Tibial artery (tissue), 4 donors: ENCODE data around the gene WBP2NL.

Experiments
- DNase-seq, 2 donors: peaks; one replicate each; pipeline ENCODE4 v3.0.0-alpha.2; 2019
- H3K27ac ChIP-seq, 2 donors: fragments of 200-600 bp; sonication (generic) in 1 of 2; 1 replicate in 1 of 2; 2 replicates in 1 of 2; pipeline ENCODE4 v1.5.1; 2018 to 2019; ENCODE audit warnings: mild to moderate bottlenecking in 1 of 2
- H3K27me3 ChIP-seq, 2 donors: fragments of 200-600 bp; sonication (generic) in 1 of 2; one replicate each; pipeline versions ENCODE4 v1.5.1 to v1.6.0; 2016 to 2019
- H3K36me3 ChIP-seq, 3 donors: fragments of 200-600 bp; sonication (generic) in 2 of 3; one replicate each; pipeline ENCODE4 v1.5.1; 2016 to 2019; ENCODE audit warnings: mild to moderate bottlenecking in 2 of 3
- H3K4me1 ChIP-seq, 4 donors: fragments of 200-600 bp; sonication (generic) in 2 of 4; 1 replicate in 3 of 4; 2 replicates in 1 of 4; pipeline ENCODE4 v1.5.1; 2016 to 2019
- H3K4me3 ChIP-seq, 2 donors: fragments of 200-600 bp; sonication (generic) in 1 of 2; 1 replicate in 1 of 2; 2 replicates in 1 of 2; pipeline ENCODE4 v1.5.1; 2018 to 2019; ENCODE audit warnings: mild to moderate bottlenecking in 2 of 2
- H3K9me3 ChIP-seq, 3 donors: fragments of 200-600 bp; sonication (generic) in 1 of 3; one replicate each; pipeline ENCODE4 v1.5.1; 2016 to 2019
- intact Hi-C: fragments of 100-400 bp; cut with DNase I; formaldehyde crosslinking; loops from one replicate; pipeline ENCODE4 v1.15.0; 2023; ENCODE audit warnings: low total_unique reads
- TF ChIP-seq, protein P1 (sequence below), 2 experiments: fragments of 200-600 bp in 1 of 2; fragments of 450-650 bp in 1 of 2; IDR thresholded peaks; one replicate each; pipeline ENCODE4 v1.5.1; 2017 to 2019; ENCODE audit warnings: antibody characterized with exemption in 2 of 2, mild to moderate bottlenecking in 1 of 2, moderate library complexity in 1 of 2

WBP2NL gene

DNA sequence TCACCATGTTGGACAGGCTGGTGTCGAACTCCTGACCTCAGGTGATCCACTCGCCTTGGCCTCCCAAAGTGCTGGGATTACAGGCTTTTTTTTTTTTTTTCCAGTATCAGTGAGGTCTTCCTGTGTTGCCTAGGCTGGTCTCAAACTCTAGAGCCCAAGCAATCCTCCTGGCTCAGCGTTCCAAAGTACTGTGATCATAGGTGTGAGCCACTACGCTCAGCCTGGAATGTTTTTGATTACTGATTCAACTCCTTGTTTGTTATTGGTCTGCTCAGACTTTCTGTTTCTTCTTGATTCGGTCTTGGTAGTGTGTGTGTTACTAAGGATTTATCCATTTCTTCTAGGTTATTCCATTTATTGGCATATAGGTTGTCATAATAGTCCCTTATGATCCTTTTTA is 40.7 kb downstream of the WBP2NL start:
- Histone ChIP-seq H3K4me1 (no peaks in the 10 kb centered on the region), H3K36me3 (no peaks in the 10 kb centered on the region), H3K27ac (no peak overlapping the region), H3K9me3 (peaks cover 0 to 4% (median 0%) of the 10 kb centered on the region in 3 donors), H3K27me3 (no peaks in the 10 kb centered on the region), H3K4me3 (no peak overlapping the region)
- intact Hi-C loops = no loop called here
- no peak for DNase-seq
- TF ChIP-seq, protein P1, sequence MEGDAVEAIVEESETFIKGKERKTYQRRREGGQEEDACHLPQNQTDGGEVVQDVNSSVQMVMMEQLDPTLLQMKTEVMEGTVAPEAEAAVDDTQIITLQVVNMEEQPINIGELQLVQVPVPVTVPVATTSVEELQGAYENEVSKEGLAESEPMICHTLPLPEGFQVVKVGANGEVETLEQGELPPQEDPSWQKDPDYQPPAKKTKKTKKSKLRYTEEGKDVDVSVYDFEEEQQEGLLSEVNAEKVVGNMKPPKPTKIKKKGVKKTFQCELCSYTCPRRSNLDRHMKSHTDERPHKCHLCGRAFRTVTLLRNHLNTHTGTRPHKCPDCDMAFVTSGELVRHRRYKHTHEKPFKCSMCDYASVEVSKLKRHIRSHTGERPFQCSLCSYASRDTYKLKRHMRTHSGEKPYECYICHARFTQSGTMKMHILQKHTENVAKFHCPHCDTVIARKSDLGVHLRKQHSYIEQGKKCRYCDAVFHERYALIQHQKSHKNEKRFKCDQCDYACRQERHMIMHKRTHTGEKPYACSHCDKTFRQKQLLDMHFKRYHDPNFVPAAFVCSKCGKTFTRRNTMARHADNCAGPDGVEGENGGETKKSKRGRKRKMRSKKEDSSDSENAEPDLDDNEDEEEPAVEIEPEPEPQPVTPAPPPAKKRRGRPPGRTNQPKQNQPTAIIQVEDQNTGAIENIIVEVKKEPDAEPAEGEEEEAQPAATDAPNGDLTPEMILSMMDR (IDR thresholded peaks at IDR 0.05) = no peak

DNA sequence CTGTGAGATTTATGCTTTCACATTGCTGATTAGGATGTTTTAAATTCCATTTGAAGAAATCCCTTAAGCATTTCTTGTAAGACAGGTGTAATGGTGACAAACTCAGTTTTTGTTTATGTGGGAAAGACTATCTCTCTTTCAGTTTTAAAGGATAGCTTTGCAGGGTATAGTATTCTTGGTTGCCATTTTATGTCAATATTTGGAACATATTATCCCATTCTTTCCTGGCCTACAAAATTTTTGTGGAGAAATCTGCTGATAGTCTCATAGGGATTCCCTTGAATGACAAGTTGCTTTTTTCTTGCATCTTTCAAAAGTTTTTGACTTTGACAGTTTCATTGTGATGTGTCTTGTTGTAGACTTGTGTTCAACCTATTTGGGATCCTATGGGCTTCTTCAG is 43.2 kb downstream of the WBP2NL start:
- H3K36me3 ChIP-seq = no peaks in the 10 kb centered on the region
- no peak for DNase-seq
- H3K27me3 ChIP-seq = no peaks in the 10 kb centered on the region
- peaks cover 0 to 4% (median 0%) of the 10 kb centered on the region in 3 donors for H3K9me3 ChIP-seq
- intact Hi-C loops = no loop called here
- no peak overlapping the region for H3K4me3 ChIP-seq
- TF ChIP-seq, protein P1 (IDR thresholded peaks at IDR 0.05) = no peak
- H3K27ac ChIP-seq = no peak overlapping the region
- no peaks in the 10 kb centered on the region for H3K4me1 ChIP-seq

DNA sequence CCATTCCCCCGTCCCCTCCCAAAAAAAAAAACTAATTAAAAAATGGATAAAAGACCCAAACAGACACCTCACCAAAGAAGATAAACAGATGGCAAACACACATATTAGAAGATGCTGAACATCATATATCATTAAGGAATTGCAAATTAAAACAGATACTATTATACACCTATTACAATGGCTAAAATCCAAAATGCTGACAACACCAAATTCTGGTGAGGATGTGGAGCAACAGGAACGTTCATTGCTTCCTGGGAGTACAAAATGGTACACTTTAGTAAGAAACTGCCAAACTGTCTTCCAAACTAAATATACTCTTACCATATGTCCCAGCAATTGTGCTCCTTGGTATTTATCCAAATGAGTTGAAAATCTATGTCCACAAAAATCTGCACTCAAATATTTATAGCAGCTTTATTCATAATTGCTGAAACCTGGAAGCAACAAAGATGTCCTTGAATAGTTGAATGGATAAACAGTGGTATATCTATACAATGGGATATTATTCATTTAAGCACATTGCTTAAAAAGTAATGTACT is 52.1 kb downstream of the WBP2NL start:
- no peaks in the 10 kb centered on the region for H3K9me3 ChIP-seq
- no peak overlapping the region for H3K27ac ChIP-seq
- TF ChIP-seq, protein P1 (IDR thresholded peaks at IDR 0.05) = no peak
- H3K4me3 ChIP-seq = no peak overlapping the region
- intact Hi-C loops = no loop called here
- DNase-seq = no peak
- no peaks in the 10 kb centered on the region for H3K27me3 ChIP-seq
- no peaks in the 10 kb centered on the region for H3K4me1 ChIP-seq
- peaks cover 0 to 5% (median 0%) of the 10 kb centered on the region in 3 donors for H3K36me3 ChIP-seq

DNA sequence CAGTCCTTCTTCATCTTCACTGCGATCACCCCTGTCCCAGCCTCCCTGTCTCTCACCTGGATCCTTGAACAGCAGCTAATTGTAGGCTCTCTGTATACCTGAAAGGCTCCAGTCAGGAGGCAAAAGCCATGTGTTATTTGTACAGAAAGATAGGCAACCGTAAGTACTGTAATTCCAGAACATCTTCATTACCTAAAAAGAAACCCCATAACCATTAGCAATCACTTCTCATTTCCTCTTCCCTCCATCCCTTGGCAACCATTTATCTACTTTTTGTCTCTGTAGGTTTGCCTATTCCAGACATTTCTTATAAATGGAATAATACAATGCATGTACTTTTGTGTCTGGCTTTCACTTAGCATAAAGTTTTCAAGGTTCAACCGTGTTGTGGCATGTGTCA is 54.2 kb downstream of the WBP2NL start:
- Histone ChIP-seq H3K4me1 (no peaks in the 10 kb centered on the region), H3K27me3 (no peaks in the 10 kb centered on the region), H3K36me3 (peaks cover 0 to 5% (median 4%) of the 10 kb centered on the region in 3 donors), H3K27ac (no peak overlapping the region), H3K9me3 (peaks cover 0 to 11% (median 3%) of the 10 kb centered on the region in 3 donors), H3K4me3 (no peak overlapping the region)
- TF ChIP-seq, protein P1 (IDR thresholded peaks at IDR 0.05) = no peak
- no peak for DNase-seq
- intact Hi-C loops = no loop called here

DNA sequence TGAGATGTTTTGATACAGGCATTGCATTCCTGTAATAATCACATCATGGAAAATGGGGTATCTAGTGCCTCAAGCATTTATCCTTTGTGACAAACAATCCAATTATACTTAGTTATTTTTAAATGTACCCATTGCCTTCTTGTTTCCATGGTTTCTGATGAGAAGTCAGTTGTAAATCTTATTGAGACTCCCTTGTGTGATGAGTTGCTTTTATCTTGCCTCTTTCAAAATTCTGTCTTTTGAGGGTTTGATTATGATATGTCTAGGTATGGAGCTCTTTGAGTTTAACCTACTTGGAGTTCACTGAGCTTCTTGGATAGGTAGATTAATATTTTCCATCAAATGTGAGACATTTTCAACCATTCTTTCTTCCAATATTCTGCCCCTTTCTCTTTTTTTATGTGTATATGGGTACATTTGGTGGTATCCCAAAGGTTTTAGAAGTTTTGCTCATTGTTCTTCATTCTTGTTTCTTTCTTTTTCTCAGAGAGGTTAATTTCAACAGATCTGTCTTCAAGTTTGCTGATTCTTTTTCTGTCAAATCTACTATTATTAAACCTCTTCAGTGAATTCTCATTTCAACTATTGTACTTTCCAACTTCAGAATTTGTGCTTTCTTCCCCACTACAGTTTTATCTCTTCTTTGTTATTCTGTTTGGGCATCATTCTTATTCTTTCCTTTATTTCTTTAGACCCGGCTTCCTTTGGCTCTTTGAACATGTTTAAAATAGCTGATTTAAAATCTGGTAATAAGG is 58.3 kb downstream of the WBP2NL start:
- Histone ChIP-seq H3K4me3 (no peak overlapping the region), H3K27me3 (no peaks in the 10 kb centered on the region), H3K36me3 (peaks cover 31 to 43% (median 41%) of the 10 kb centered on the region in 3 donors), H3K9me3 (peaks cover 0 to 11% (median 3%) of the 10 kb centered on the region in 3 donors), H3K4me1 (no peaks in the 10 kb centered on the region), H3K27ac (no peak overlapping the region)
- intact Hi-C loops = no loop called here
- TF ChIP-seq, protein P1 (IDR thresholded peaks at IDR 0.05) = no peak
- DNase-seq = no peak
